ENCODE results near the gene PRRG3.
"Not testable (repeated sequence)": the region's sequence is repeated elsewhere in the genome, so short reads cannot be mapped to it uniquely, and the experiment has no call there.

The PRRG3 gene

GRCh38 chrX:151694661-151695582, at the start of gene PRRG3:
PRRG3 (plus strand) TSS chrX:151695458; CDS start chrX:151698815, 3,357 bp downstream.
- DNase-seq = no peak

GRCh38 chrX:151675121-151675746, 20.0 kb upstream of the PRRG3 start:
- no peak for DNase-seq

- DNase-seq = no peak
Measured at GRCh38 chrX:151676196-151676595, 19.1 kb upstream of the PRRG3 start.

- no peak for DNase-seq
Measured at GRCh38 chrX:151679798-151680402, 15.4 kb upstream of the PRRG3 start.

- no peak for DNase-seq
Measured at GRCh38 chrX:151680805-151681204, 14.5 kb upstream of the PRRG3 start.

- no peak for DNase-seq
Measured at GRCh38 chrX:151687635-151688034, 7.6 kb upstream of the PRRG3 start.

- no peak for DNase-seq
Measured at GRCh38 chrX:151688695-151689094, 6.6 kb upstream of the PRRG3 start.

GRCh38 chrX:151692825-151693224, 2.4 kb upstream of the PRRG3 start:
- no peak for DNase-seq

GRCh38 chrX:151694121-151694520, 1.1 kb upstream of the PRRG3 start:
- no peak for DNase-seq

- DNase-seq = no peak
Measured at GRCh38 chrX:151695583-151696340, 504 bp downstream of the PRRG3 start.

- not testable (repeated sequence) for DNase-seq
Measured at GRCh38 chrX:151697082-151697481, 1.8 kb downstream of the PRRG3 start.

- no peak for DNase-seq
Measured at GRCh38 chrX:151697522-151697921, 2.3 kb downstream of the PRRG3 start.

GRCh38 chrX:151698485-151698884, 3.2 kb downstream of the PRRG3 start:
- no peak for DNase-seq

GRCh38 chrX:151699746-151700145, 4.5 kb downstream of the PRRG3 start:
- DNase-seq = no peak

- no peak for DNase-seq
Measured at GRCh38 chrX:151700581-151700980, 5.3 kb downstream of the PRRG3 start.

- no peak for DNase-seq
Measured at GRCh38 chrX:151701071-151701470, 5.8 kb downstream of the PRRG3 start.

GRCh38 chrX:151701531-151701930, 6.3 kb downstream of the PRRG3 start:
- DNase-seq = no peak

GRCh38 chrX:151702026-151702714, 6.9 kb downstream of the PRRG3 start:
- no peak for DNase-seq

GRCh38 chrX:151702741-151703340, 7.6 kb downstream of the PRRG3 start:
- no peak for DNase-seq

GRCh38 chrX:151703487-151703886, 8.2 kb downstream of the PRRG3 start:
- DNase-seq = no peak

GRCh38 chrX:151704041-151704663, 8.9 kb downstream of the PRRG3 start:
- no peak for DNase-seq

All from cerebellar nuclear complex (tissue), 1 donor.